ENCODE measurements around the gene COQ8B. TPM values are rescaled to one million over a fixed set of nuclear protein-coding genes. Genes with fewer than 3 reads are reported as not detected.

Gene COQ8B
- total RNA-seq, 1 donor from 2014 or later = 26.4 TPM

DNA sequence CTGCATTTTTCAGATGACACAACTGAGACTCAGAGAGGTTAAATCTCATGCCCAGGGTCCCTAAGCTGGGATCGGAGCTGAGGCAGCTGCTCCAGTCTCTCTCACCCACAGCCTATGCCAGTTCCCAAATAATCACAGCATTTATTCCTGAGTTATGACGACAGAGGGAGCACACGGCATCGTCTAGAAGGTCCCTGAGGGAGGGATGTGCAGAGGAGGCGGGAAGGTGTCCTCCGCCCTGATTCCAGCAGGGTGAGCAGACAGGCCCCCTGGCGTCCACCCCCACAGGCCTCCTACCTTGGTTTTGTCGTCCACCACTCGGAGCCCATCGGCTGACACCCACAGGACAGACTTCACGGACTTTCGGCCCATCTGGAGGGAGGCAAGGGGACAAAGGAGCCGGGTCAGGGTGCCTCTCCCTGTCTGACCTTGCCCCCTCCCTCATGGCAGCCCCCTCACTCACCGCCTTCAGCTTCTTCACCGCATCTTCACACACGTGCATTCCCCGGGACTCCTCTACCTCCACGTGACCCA is 34.2 kb downstream of the COQ8B start:
- no peak overlapping the region for H3K27ac Mint-ChIP-seq (ENCODE audit: unreplicated experiment)
- DNase-seq (ENCODE audit: low spot score) = no peak
- no peaks in the 10 kb centered on the region for H3K4me1 Mint-ChIP-seq (ENCODE audit: unreplicated experiment)
- peaks cover 18% of the 10 kb centered on the region for H3K36me3 Mint-ChIP-seq (ENCODE audit: low read depth, unreplicated experiment)
- H3K27me3 Mint-ChIP-seq (ENCODE audit: unreplicated experiment) = peaks cover 10% of the 10 kb centered on the region
- TF ChIP-seq CTCF (IDR thresholded peaks at IDR 0.05; ENCODE audit: unreplicated experiment) = no peak
- no peaks in the 10 kb centered on the region for H3K9me3 Mint-ChIP-seq (ENCODE audit: unreplicated experiment)
- no peak overlapping the region for H3K4me3 Mint-ChIP-seq (ENCODE audit: unreplicated experiment)

DNA sequence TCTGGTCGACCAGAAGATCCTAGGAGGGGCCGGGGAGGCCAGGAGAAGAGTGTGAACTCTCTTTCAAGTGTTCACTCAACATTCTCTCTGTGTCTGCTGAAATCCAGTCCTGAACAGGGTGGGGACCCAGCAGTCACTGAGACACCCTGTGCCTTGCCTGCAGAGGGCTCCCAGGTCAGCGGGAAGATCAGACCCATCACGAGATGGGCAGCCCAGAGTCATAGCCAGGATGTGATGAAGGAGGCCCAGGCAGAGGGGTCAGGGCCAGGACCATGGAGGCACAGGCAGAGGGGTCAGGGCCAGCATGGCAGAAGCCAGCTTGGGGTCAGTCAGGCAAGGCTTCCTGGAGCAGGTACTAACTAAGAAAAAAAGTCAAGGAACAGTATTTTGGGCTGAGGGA is 35.6 kb downstream of the COQ8B start:
- no peak for TF ChIP-seq CTCF (IDR thresholded peaks at IDR 0.05; ENCODE audit: unreplicated experiment)
- Mint-ChIP-seq H3K4me1 (ENCODE audit: unreplicated experiment) (no peaks in the 10 kb centered on the region), H3K36me3 (ENCODE audit: low read depth, unreplicated experiment) (peaks cover 18% of the 10 kb centered on the region), H3K27me3 (ENCODE audit: unreplicated experiment) (peaks cover 10% of the 10 kb centered on the region), H3K27ac (ENCODE audit: unreplicated experiment) (no peak overlapping the region), H3K9me3 (ENCODE audit: unreplicated experiment) (no peaks in the 10 kb centered on the region), H3K4me3 (ENCODE audit: unreplicated experiment) (no peak overlapping the region)
- DNase-seq (ENCODE audit: low spot score) = no peak

DNA sequence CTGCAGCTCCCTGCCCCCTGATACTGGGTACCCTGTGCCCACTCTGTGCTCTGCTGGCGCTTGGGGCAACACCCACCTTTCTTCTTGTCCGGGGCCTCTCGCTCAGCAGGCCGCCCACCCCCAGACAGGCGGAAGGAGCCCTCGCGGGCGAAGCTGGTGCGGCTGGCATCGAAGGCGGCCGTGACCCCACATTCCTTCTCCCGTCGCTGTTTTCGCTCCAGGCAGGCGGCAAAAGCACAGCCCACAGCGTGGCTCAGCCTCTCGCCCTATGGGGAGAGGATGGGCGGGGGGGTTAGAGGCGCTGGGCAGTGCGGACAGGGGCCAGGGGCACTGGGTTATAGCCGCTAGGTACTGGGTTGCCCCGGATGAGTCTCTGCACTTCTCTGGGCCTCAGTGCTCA is 39.5 kb downstream of the COQ8B start:
- Mint-ChIP-seq H3K4me1 (ENCODE audit: unreplicated experiment) (no peaks in the 10 kb centered on the region), H3K27ac (ENCODE audit: unreplicated experiment) (no peak overlapping the region), H3K9me3 (ENCODE audit: unreplicated experiment) (no peaks in the 10 kb centered on the region), H3K4me3 (ENCODE audit: unreplicated experiment) (no peak overlapping the region), H3K27me3 (ENCODE audit: unreplicated experiment) (no peaks in the 10 kb centered on the region), H3K36me3 (ENCODE audit: low read depth, unreplicated experiment) (peaks cover 7% of the 10 kb centered on the region)
- TF ChIP-seq CTCF (IDR thresholded peaks at IDR 0.05; ENCODE audit: unreplicated experiment) = no peak
- DNase-seq (ENCODE audit: low spot score) = no peak

DNA sequence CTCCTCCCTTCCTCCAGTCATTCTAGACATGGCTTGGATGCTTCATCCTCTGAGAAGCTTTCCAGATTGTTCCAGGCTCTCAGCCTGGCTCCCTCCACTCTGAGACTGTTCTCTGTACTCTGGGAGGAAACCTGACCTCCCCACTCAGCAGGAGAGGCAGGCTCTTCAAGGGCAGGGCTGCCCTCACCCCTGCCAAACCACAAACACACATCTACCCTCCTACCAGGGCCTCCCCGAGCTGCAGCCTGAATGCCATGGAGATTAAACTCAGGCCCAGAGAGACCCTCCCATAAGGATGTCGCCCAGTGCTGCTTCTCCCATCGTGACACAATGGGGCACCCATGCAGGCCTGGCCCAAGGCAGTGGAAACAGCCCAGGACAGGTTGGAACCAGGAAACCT is 42.4 kb downstream of the COQ8B start:
- H3K9me3 Mint-ChIP-seq (ENCODE audit: unreplicated experiment) = no peaks in the 10 kb centered on the region
- DNase-seq (ENCODE audit: low spot score) = no peak
- no peaks in the 10 kb centered on the region for H3K27me3 Mint-ChIP-seq (ENCODE audit: unreplicated experiment)
- no peak overlapping the region for H3K27ac Mint-ChIP-seq (ENCODE audit: unreplicated experiment)
- peaks cover 15% of the 10 kb centered on the region for H3K36me3 Mint-ChIP-seq (ENCODE audit: low read depth, unreplicated experiment)
- no peak overlapping the region for H3K4me3 Mint-ChIP-seq (ENCODE audit: unreplicated experiment)
- no peaks in the 10 kb centered on the region for H3K4me1 Mint-ChIP-seq (ENCODE audit: unreplicated experiment)
- no peak for TF ChIP-seq CTCF (IDR thresholded peaks at IDR 0.05; ENCODE audit: unreplicated experiment)

GRCh38 chr19:40673397-40673796 is 43.3 kb downstream of the COQ8B start:
- Mint-ChIP-seq H3K4me3 (ENCODE audit: unreplicated experiment) (no peak overlapping the region), H3K36me3 (ENCODE audit: low read depth, unreplicated experiment) (peaks cover 22% of the 10 kb centered on the region)
- no peak for TF ChIP-seq CTCF (IDR thresholded peaks at IDR 0.05; ENCODE audit: unreplicated experiment)

More at GRCh38 chr19:40673397-40673796, 43.3 kb downstream of the COQ8B start:
- H3K27ac Mint-ChIP-seq (ENCODE audit: unreplicated experiment) = no peak overlapping the region
- no peaks in the 10 kb centered on the region for H3K27me3 Mint-ChIP-seq (ENCODE audit: unreplicated experiment)
- no peaks in the 10 kb centered on the region for H3K9me3 Mint-ChIP-seq (ENCODE audit: unreplicated experiment)
- DNase-seq (ENCODE audit: low spot score) = no peak
- no peaks in the 10 kb centered on the region for H3K4me1 Mint-ChIP-seq (ENCODE audit: unreplicated experiment)
